Activated T-cell treated with anti-CD3 and anti-CD28 coated beads, Interleukin-2, amount 50 U/mL, for 72 hours (primary cell): ENCODE data around the gene GPX2. TPM values are rescaled to one million over a fixed set of nuclear protein-coding genes. Genes with fewer than 3 reads are reported as not detected.

Experiments used
- ATAC-seq, 2 donors: fragments of 150-1000 bp; cut with Tn5 transposase; replicated peaks in 1 of 2; 2 replicates each; pipeline ENCODE4 v1.10.0; 2021; ENCODE audit warnings: moderate library complexity in 2 of 2, mild to moderate bottlenecking in 1 of 2
- DNase-seq, 2 donors: peaks; one replicate each; pipeline ENCODE4 v3.0.0; 2021 to 2022; ENCODE audit warnings: mixed read lengths in 1 of 2
- H3K27ac Mint-ChIP-seq: one replicate; pipeline ENCODE4 v1.8.0; 2022; ENCODE audit warnings: mild to moderate bottlenecking, moderate library complexity, mixed read lengths
- H3K27me3 Mint-ChIP-seq: one replicate; pipeline ENCODE4 v1.8.0; 2022; ENCODE audit warnings: low read depth, mixed read lengths
- H3K36me3 Mint-ChIP-seq, 2 donors: one replicate each; pipeline ENCODE4 v1.8.0; 2022; ENCODE audit warnings: mixed read lengths in 2 of 2, mild to moderate bottlenecking in 1 of 2; ENCODE audit not compliant: insufficient read depth in 2 of 2
- H3K4me1 Mint-ChIP-seq: one replicate; pipeline ENCODE4 v1.8.0; 2022; ENCODE audit warnings: low read depth, mixed read lengths
- H3K4me3 Mint-ChIP-seq, 2 donors: one replicate each; pipeline ENCODE4 v1.8.0; 2022; ENCODE audit warnings: mild to moderate bottlenecking in 2 of 2, mixed read lengths in 2 of 2, moderate library complexity in 2 of 2
- H3K9me3 Mint-ChIP-seq, 2 donors: one replicate each; pipeline ENCODE4 v1.8.0; 2022; ENCODE audit warnings: mixed read lengths in 2 of 2
- total RNA-seq, 2 donors: library from RNA; stranded (reverse); gene quantifications; one replicate each; pipeline ENCODE4 v1.2.3, GENCODE V29; 2022

Gene GPX2
- total RNA-seq, 2 donors from 2014 or later, result not detected

DNA sequence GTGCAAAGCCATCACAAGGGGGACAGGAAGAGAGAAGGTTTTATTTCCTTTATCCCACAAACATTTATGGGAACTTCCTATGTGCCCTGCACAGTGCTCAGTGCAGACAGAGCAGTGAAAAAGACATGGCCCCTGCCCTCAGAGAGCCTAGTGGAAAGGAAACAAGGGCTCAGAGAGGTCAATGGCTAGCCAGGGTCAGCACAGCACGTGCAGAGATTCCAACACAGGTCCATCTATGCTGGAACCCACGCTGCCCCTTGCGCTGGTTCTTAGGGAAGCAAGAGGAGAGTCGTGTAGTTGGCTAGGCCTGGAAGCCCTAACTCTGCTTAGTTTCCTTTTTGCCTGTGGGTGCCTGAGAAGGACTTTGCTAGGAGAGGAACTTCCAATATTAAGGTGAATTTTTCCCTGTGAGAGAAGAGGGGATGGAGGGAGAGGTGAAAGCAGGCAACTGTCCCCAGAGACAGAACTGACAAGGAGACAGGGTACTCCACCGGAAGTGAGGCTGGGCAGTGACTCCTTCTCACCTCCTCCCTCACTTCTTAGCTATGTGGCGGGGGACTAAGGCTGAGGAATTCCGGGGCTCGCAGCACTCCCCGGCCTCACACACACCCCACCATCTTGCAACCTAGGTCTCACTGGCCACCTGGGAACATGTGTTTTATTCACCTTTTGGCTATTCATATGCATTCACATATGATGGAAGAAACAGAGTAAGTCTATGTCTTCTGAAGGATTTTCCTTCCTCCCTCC lies 12.1 kb upstream of the GPX2 start:
- Mint-ChIP-seq H3K4me3 (no peak overlapping the region), H3K27ac (no peak overlapping the region), H3K4me1 (peaks cover 13% of the 10 kb centered on the region), H3K36me3 (no peaks in the 10 kb centered on the region), H3K27me3 (no peaks in the 10 kb centered on the region), H3K9me3 (no peaks in the 10 kb centered on the region)
- DNase-seq (no peak), ATAC-seq (no peak)

DNA sequence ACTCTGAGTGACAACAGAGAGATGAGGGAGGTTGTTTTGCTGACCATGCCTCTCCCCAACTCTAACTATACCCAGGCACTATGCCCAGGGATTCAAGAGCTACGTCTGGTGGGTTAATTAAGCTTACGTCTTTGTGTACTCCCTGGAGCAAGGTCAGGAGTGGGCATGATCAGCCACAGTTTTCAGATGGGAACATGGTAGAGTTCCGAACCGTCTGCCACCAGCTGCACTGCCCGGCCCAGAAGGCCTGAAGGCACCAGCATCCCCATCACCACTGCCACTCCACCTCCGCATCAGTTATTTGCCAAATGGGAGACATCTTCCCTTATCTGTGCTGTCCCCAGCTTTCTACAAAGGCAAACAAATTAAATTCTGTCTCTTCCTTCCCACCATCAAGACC lies 11.1 kb upstream of the GPX2 start:
- Mint-ChIP-seq H3K27me3 (no peaks in the 10 kb centered on the region), H3K27ac (no peak overlapping the region)

DNA sequence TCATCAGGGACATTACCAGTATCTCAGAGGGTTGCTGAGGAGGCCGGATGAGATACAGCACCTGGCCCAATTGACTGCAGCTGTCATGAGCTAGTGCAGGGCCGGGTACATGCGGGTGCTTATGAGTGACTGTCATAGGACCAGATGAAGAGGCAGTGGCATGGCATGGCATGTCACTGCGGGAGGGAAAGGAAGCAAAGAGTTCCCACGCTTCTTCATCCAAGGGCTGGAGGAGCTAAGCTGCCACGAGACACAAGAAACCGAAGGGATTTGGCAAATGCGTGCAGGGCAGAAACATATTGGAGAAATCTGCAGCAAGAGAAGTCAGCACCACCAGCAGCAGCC lies 10.7 kb upstream of the GPX2 start:
- H3K4me3 Mint-ChIP-seq, result no peak overlapping the region
- no peaks in the 10 kb centered on the region for H3K9me3 Mint-ChIP-seq
- no peak overlapping the region for H3K27ac Mint-ChIP-seq
- no peaks in the 10 kb centered on the region for H3K27me3 Mint-ChIP-seq
- peaks cover 13% of the 10 kb centered on the region for H3K4me1 Mint-ChIP-seq
- DNase-seq (no peak), ATAC-seq (no peak)
- H3K36me3 Mint-ChIP-seq, result no peaks in the 10 kb centered on the region

More for the DNA sequence above, 11.1 kb upstream of the GPX2 start:
- H3K4me1 Mint-ChIP-seq, result peaks cover 13% of the 10 kb centered on the region
- H3K9me3 Mint-ChIP-seq, result no peaks in the 10 kb centered on the region
- no peaks in the 10 kb centered on the region for H3K36me3 Mint-ChIP-seq
- DNase-seq (no peak), ATAC-seq (no peak)
- no peak overlapping the region for H3K4me3 Mint-ChIP-seq

DNA sequence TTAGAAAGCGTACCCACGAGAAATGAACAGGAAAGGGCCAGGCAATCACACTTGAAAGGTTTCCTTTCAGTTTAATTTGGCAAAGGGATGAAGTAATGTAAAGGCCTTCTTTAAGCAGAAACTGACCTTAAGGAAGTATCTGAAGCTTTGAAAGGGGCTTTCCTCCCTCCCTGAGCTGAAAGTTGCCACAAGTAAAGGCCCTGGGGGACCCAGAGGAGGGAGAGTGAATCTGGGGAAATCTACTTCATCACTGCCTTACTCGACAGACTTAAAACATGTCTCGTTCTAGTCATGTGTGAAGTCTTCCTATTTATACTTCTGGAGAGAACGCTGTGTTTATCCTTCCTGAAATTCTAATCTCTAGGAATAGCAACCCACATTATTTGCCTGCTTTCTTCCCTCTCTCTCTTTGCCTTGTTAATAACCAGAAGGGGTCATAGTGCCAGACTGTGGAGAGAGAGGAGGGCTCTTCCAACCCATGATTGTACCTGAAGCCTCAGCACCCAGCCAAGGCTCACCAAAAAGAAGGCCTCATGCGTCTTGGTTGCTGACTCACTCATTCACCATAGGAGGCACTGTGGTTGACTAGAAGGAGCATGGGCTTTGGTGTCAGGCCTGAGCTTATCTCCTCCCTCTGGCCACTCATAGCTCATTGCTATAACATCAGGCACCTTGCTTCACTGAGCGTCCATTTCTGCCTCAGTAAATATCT lies 10.2 kb upstream of the GPX2 start:
- Mint-ChIP-seq H3K27me3 (no peaks in the 10 kb centered on the region), H3K27ac (no peak overlapping the region), H3K36me3 (no peaks in the 10 kb centered on the region), H3K4me1 (peaks cover 13% of the 10 kb centered on the region), H3K4me3 (no peak overlapping the region), H3K9me3 (no peaks in the 10 kb centered on the region)
- ATAC-seq (peak; percentile 57 to 64), DNase-seq (peak in 1 of 2 donors; percentile 10)

DNA sequence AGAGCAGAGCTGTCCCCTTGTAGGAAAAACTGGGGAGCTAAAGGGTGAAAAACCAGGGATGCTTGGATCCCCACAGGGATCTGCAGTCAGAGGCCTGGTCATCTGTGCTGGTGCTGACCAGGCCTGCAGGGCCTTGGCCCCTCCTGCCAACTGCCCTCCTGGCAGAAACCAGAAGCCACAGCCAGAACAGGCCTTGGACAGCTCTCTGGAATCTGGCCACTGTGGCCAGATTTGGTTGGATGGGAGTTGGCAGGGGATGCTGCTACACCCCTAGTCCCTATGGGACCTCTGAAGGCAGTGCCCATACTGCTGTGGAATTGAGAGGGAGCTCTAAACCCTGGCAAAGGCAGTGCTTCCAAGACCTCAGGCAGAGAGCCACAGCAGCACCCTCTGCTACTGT lies 9.2 kb upstream of the GPX2 start:
- Mint-ChIP-seq H3K4me1 (peaks cover 13% of the 10 kb centered on the region), H3K27me3 (no peaks in the 10 kb centered on the region), H3K9me3 (no peaks in the 10 kb centered on the region), H3K36me3 (no peaks in the 10 kb centered on the region), H3K4me3 (no peak overlapping the region), H3K27ac (no peak overlapping the region)
- ATAC-seq (peak in 1 of 2 donors; percentile 17), DNase-seq (no peak)

DNA sequence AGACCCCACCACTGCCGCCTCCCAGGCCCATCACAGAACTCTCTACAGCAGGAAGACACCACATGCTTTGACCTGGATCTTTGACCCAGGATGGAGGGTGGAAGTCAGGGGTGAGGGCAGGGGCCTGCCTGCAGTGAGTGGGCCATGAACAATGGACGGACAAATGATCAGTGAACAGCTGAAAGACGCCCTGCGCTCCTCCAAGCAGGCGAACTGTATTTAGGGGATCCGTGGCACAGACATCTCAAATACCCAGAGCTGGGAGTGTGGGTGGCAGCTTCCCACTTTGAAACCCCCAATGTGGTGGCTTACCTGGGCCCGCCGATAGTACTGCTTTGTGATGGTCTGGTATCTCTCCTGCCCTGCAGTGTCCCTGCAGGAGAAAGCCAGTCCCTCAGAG lies 8.7 kb upstream of the GPX2 start:
- Mint-ChIP-seq H3K4me3 (no peak overlapping the region), H3K27ac (no peak overlapping the region), H3K36me3 (no peaks in the 10 kb centered on the region), H3K27me3 (no peaks in the 10 kb centered on the region), H3K4me1 (peaks cover 17% of the 10 kb centered on the region), H3K9me3 (no peaks in the 10 kb centered on the region)
- no peak for DNase-seq
- no peak for ATAC-seq

DNA sequence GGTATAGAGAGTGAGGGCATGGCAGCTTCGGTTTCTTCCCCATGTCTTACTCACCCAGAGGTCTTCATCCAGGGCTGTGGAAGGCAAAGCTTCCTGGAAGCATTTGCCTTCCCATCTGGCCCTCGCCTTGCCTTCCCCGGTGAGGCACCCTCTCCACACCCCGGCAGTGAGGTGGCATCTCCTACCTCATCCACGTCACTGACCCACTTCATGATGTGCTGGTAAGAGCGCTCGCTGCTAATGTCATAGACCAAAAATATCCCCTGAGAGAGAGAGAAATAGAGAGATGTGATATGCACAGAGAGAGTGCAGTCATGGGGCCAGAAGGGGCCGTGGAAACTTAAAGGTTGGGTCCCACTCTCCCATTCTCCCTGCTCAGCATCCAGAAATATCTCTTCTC lies 8.3 kb upstream of the GPX2 start:
- no peak overlapping the region for H3K4me3 Mint-ChIP-seq
- no peaks in the 10 kb centered on the region for H3K36me3 Mint-ChIP-seq
- ATAC-seq (no peak), DNase-seq (no peak)
- H3K9me3 Mint-ChIP-seq, result no peaks in the 10 kb centered on the region
- peaks cover 21% of the 10 kb centered on the region for H3K4me1 Mint-ChIP-seq
- H3K27me3 Mint-ChIP-seq, result no peaks in the 10 kb centered on the region
- H3K27ac Mint-ChIP-seq, result no peak overlapping the region

DNA sequence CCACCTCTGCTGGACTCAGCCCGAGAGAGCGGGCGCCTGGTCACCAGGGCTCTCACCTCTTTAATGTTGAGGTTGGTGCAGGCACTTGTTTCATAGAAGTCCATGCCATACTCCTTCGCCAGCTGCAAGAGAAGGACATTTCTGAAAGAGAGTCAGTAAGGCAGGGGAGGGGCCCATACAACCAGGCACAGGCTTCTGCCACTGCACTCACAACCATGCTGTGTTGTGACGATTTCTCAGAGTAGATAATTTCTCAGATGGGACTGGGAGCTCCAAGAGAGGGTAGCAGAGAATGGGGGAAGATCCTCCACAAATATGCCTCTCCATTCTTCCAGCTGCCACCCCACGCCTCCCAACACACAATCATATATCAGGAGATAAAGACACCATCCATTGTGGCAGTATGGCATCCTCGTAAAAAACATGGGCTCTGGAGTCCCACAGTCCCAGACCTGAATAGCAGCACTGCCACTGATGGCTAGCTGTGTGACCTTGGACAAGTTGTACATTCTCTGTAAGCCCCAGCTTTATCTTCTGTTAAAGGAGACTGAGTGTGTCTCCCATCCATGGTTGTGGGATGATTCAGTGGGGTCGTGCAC lies 6.2 kb upstream of the GPX2 start:
- Mint-ChIP-seq H3K9me3 (no peaks in the 10 kb centered on the region), H3K36me3 (no peaks in the 10 kb centered on the region), H3K4me3 (no peak overlapping the region), H3K27ac (no peak overlapping the region), H3K27me3 (no peaks in the 10 kb centered on the region), H3K4me1 (peaks cover 27% of the 10 kb centered on the region)
- no peak for ATAC-seq
- DNase-seq, result no peak

DNA sequence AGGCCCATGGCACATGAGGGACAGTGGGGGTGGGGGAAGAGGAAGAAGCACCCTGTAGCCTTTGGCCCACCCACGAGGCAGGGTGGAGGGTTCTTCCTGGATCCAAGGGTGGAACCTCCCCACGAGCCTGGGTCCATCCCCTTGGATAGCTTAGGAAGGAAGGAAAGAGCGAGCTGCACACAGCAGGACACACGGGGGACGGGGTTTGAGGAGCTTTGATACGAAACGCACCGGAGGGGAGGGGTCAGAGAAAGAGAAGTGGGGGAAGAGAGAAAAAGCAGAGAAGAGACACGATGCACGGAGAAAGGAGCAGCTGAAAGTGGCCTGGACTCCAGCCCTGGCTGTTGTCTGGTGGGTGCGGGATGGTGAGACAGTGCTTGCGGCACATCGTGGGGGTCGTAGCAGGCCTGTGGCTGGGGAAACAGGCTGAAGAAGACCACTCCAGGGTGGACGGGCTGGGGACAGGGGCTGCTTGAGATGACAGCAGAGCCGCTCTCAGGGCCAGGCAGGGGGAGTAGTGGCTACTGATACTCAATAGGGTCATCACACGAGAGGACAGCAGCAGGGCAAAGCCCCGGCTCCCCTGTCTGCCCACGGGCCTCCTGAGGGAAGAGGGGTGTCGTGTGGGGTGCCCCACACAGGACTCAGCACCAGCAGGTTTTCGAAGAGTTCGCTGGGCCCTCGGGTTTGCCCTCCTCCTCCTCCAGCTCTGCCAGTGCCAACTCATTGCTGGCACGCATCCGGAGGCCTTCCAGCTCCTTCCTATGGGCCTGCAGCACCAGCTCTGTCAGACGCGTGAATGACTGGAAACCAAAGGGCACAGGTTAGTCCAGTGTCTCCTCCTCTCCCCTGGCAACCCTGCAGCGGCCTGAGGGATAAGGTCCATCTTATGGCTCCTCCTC lies 5.4 kb upstream of the GPX2 start:
- Mint-ChIP-seq H3K4me1 (peaks cover 30% of the 10 kb centered on the region), H3K27me3 (no peaks in the 10 kb centered on the region), H3K9me3 (no peaks in the 10 kb centered on the region), H3K36me3 (no peaks in the 10 kb centered on the region), H3K4me3 (no peak overlapping the region), H3K27ac (no peak overlapping the region)
- DNase-seq (no peak), ATAC-seq (no peak)

DNA sequence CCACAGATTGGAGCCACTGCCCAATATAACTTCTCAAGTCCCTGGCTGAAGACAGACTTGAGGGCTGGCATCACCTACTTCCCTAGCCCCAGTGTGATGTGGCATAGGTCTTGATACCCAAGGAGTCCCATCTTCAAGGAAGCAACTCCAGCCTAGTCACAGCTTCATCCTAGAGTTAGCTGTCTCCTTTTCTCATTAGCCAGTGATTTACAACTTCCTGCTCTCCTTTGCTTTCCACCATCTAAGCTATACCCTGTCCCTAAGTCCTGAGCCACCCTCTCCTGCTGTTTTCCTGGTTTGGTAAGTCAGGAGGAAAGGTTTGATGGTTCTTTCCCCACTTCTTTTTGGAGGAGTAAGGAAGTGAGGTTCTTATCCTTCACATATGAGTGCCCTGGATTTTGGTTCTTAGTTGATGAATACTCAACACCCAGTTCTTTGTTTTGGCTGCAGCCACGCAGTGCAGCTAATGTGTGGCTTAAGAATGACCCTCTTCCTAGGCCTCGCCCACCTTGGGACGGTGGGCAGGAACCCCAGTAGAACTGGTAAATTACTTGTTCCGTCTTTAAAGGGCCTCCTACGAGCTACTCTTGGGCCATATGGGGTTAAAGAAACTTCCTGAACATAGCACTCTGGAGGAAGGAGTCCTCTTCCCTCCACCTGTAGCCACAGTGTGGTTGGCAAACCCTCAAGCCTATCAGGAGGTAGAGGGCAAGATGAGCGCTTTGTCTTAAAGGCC lies 3.9 kb upstream of the GPX2 start:
- Mint-ChIP-seq H3K4me3 (no peak overlapping the region), H3K27ac (no peak overlapping the region), H3K4me1 (peaks cover 24% of the 10 kb centered on the region), H3K9me3 (no peaks in the 10 kb centered on the region), H3K36me3 (no peaks in the 10 kb centered on the region), H3K27me3 (no peaks in the 10 kb centered on the region)
- ATAC-seq (no peak), DNase-seq (no peak)

DNA sequence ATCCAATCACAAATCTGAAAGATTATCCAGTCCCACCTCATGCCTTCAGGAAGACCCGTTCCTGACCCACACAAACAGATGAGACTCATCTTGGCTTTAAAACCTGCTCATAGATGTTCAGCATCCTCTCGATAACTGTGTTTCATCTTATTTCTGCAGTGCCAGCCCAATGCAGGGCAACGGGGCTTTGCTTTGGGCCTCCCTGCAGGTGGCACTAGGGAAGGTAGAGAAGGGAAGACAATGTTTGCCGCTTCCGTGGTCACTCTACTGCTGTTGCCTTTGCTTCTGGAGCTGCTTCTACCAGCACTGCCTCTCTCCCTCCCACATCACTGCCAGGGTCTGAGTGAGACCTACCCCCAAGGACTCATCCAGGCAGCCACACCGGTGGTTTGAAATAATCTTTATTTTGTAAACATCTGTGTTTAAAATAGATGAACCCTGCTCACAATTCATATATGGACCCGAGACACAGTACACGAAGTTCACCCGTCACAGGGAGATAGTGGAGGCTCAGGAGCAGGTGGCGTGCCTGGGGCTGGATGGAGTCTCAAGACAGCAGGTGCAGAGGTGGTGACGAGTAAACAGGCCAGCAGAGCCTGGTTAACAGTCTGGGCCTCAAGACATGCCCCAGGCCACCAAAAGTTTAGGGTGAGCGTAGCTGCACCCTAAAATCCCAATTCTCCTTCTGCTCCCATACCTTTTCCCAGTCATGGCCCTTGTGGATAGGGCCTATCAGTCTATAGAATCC lies 3.1 kb upstream of the GPX2 start:
- no peaks in the 10 kb centered on the region for H3K27me3 Mint-ChIP-seq
- H3K9me3 Mint-ChIP-seq, result no peaks in the 10 kb centered on the region
- peaks cover 24% of the 10 kb centered on the region for H3K4me1 Mint-ChIP-seq
- no peak for DNase-seq
- H3K4me3 Mint-ChIP-seq, result no peak overlapping the region
- ATAC-seq, result no peak
- no peak overlapping the region for H3K27ac Mint-ChIP-seq
- H3K36me3 Mint-ChIP-seq, result no peaks in the 10 kb centered on the region

DNA sequence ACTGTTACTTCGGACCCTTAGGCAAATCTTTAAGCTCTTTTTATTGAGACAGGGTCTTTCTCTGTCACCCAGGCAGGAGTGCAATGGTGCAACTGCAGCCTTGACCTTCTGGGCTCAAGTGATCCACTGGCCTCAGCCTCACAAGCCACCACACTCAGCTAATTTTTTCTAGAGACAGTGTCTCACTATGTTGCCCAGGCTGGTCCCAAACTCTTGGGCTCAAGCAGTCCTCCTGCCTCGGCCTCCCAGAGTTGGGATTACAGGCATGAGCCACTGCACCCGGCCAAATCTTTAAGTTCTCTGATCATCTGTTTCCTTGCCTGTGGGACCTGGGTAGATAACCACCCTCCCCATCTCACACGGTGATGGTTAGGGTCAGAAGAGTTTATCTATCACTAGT lies 2.3 kb upstream of the GPX2 start:
- Mint-ChIP-seq H3K4me3 (no peak overlapping the region), H3K27me3 (no peaks in the 10 kb centered on the region), H3K4me1 (peaks cover 30% of the 10 kb centered on the region), H3K27ac (no peak overlapping the region), H3K9me3 (no peaks in the 10 kb centered on the region), H3K36me3 (peaks cover 0 to 4% of the 10 kb centered on the region in 2 donors)
- DNase-seq (no peak), ATAC-seq (no peak)
